ENCODE results near the gene TRERF1.
"Not testable (repeated sequence)": the region's sequence is repeated elsewhere in the genome, so short reads cannot be mapped to it uniquely, and the experiment has no call there.

Gene TRERF1

GRCh38 chr6:42451333-42452170 lies at the start of gene TRERF1:
Gene TRERF1 (minus strand): TSS chr6:42451926. CDS start chr6:42269590, 182,336 bp downstream.
- peak; percentile 39 for DNase-seq

- no peak for DNase-seq
These were observed 46.9 kb upstream of the TRERF1 start for GRCh38 chr6:42498473-42499128.

- DNase-seq = no peak
These were observed 42.3 kb upstream of the TRERF1 start for GRCh38 chr6:42493914-42494539.

GRCh38 chr6:42488129-42488528 lies 36.4 kb upstream of the TRERF1 start:
- DNase-seq = no peak

- DNase-seq = no peak
These were observed 32.5 kb upstream of the TRERF1 start for GRCh38 chr6:42484261-42484660.

GRCh38 chr6:42482174-42482573 lies 30.4 kb upstream of the TRERF1 start:
- DNase-seq = no peak

- DNase-seq = no peak
These were observed 20.0 kb upstream of the TRERF1 start for GRCh38 chr6:42471714-42472113.

- DNase-seq = no peak
These were observed 19.4 kb upstream of the TRERF1 start for GRCh38 chr6:42471142-42471541.

- DNase-seq = no peak
These were observed 16.5 kb upstream of the TRERF1 start for GRCh38 chr6:42468273-42468672.

- no peak for DNase-seq
These were observed 15.9 kb upstream of the TRERF1 start for GRCh38 chr6:42467651-42468050.

GRCh38 chr6:42466470-42466869 lies 14.7 kb upstream of the TRERF1 start:
- DNase-seq = not testable (repeated sequence)

- DNase-seq = no peak
These were observed 10.8 kb upstream of the TRERF1 start for GRCh38 chr6:42462474-42462972.

GRCh38 chr6:42460883-42461282 lies 9.2 kb upstream of the TRERF1 start:
- no peak for DNase-seq

- no peak for DNase-seq
These were observed 8.2 kb upstream of the TRERF1 start for GRCh38 chr6:42459888-42460287.

- DNase-seq = no peak
These were observed 2.7 kb upstream of the TRERF1 start for GRCh38 chr6:42454428-42454791.

- peak; percentile 23 for DNase-seq
These were observed 2.1 kb upstream of the TRERF1 start for GRCh38 chr6:42453654-42454427.

- DNase-seq = peak; percentile 66
These were observed 1.4 kb upstream of the TRERF1 start for GRCh38 chr6:42453031-42453653.

GRCh38 chr6:42452171-42453030 lies 675 bp upstream of the TRERF1 start:
- peak; percentile 28 for DNase-seq

- DNase-seq = peak; percentile 13
These were observed 1.0 kb downstream of the TRERF1 start for GRCh38 chr6:42450477-42451332.

- no peak for DNase-seq
These were observed 1.7 kb downstream of the TRERF1 start for GRCh38 chr6:42449917-42450476.

Measured in midbrain (tissue), 1 donor.